Measurements from ENCODE around the gene TUG1.

TUG1 gene

DNA sequence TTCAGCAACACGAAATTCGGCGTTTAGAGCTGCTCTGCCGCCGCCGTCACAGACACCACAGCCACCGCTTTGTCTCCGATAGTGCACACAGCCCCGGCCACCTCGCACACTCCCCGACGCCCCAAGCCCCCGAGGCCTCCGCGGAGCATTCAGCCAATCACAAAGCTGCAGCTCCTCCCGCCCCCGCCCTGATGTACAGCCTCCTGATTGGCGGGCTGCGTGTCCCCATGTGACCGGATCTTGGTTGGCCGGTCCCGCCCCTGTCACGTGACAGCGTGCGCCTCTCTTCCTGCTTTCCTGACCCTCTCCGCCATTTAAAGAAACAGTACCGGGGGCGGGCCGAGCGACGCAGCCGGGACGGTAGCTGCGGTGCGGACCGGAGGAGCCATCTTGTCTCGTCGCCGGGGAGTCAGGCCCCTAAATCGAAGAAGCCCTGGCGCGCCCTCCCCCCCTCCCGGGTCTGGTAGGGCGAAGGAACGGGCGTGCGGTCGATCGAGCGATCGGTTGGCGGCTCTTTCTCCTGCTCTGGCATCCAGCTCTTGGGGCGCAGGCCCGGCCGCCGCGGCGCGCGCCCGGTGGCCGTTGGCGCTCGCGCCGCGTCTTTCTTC is at the start of gene TUG1:
TUG1 (plus strand) TSS at position 342 of the 608 bp plus-strand sequence.
- in situ Hi-C loops (cut with HindIII; ENCODE audit: low sequenced_read_pairs), result no loop called here
- peak; percentile 94 for DNase-seq (ENCODE audit: low read depth)

DNA sequence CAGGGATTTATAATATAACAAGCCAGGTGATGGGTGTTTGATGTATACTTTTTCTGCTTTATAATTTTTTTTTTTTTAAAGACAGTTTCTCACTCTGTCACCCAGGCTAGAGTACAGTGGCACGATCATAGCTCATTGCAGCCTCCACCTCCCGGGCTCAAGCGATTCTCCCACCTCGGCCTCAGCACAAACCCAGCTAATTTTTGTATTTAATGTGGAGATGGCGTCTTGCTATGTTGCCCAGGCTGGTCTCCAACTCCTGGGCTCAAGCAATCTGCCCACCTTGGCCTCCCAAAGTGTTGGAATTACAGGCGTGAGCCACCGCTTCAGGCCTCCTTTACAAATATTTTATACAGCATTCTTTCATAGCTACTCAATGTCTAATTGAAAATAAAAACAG is 49.1 kb upstream of the TUG1 start:
- no peak for DNase-seq (ENCODE audit: low read depth)
- no peak overlapping the region for H3K4me3 ChIP-seq (ENCODE audit: low read depth, low read length)
- in situ Hi-C loops (cut with HindIII; ENCODE audit: low sequenced_read_pairs), result no loop called here
- TF ChIP-seq, protein P1, sequence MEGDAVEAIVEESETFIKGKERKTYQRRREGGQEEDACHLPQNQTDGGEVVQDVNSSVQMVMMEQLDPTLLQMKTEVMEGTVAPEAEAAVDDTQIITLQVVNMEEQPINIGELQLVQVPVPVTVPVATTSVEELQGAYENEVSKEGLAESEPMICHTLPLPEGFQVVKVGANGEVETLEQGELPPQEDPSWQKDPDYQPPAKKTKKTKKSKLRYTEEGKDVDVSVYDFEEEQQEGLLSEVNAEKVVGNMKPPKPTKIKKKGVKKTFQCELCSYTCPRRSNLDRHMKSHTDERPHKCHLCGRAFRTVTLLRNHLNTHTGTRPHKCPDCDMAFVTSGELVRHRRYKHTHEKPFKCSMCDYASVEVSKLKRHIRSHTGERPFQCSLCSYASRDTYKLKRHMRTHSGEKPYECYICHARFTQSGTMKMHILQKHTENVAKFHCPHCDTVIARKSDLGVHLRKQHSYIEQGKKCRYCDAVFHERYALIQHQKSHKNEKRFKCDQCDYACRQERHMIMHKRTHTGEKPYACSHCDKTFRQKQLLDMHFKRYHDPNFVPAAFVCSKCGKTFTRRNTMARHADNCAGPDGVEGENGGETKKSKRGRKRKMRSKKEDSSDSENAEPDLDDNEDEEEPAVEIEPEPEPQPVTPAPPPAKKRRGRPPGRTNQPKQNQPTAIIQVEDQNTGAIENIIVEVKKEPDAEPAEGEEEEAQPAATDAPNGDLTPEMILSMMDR (IDR thresholded peaks at IDR 0.05; ENCODE audit: low read depth, low read length, missing control alignments), result no peak

More for the DNA sequence above, at the start of gene TUG1:
- peak within 1 kb of the TSS; percentile 81 for H3K4me3 ChIP-seq (ENCODE audit: low read depth, low read length)
- TF ChIP-seq, protein P1 (IDR thresholded peaks at IDR 0.05; ENCODE audit: low read depth, low read length, missing control alignments), result no peak

DNA sequence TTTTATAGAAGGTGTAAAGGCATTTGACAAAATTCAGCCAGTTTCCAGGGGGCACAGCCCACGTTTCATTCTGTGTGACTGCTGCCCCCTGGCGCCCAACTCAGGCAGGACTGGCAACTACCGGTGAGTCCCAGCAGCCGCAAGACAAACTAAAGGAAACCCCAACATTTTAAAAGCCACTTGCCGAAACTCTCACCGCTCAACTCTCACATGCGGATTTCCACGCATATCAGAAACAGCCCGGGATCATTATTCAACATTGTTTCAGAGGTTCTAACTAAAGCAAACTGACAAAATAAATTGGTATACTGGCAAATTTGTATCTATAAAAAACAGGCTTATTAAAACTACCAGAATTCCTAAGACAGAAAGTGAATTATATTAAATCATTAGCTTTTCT is 48.7 kb upstream of the TUG1 start:
- TF ChIP-seq, protein P1 (IDR thresholded peaks at IDR 0.05; ENCODE audit: low read depth, low read length, missing control alignments), result peak; percentile 85
- H3K4me3 ChIP-seq (ENCODE audit: low read depth, low read length), result no peak overlapping the region
- in situ Hi-C loops (cut with HindIII; ENCODE audit: low sequenced_read_pairs), result no loop called here
- peak; percentile 28 for DNase-seq (ENCODE audit: low read depth)

DNA sequence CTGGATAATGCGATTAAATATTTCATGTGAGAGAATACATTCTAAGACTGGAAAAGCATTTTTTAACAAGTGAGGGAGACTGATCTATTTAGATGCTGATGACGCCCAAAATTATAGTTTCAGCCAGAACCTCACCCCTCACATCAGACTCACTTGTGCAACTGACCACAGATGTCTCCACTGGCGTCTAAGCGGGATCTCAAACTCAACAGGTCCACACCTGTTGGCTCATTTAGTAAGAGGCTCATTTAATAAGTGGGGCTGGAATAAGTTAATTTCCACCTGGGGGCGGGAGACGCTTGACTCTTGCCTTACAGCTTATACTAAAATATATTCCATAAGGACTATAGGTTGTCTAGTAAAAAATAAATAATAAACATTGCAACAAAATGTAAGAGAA is 48.0 kb upstream of the TUG1 start:
- no peak for DNase-seq (ENCODE audit: low read depth)
- in situ Hi-C loops (cut with HindIII; ENCODE audit: low sequenced_read_pairs), result no loop called here
- TF ChIP-seq, protein P1 (IDR thresholded peaks at IDR 0.05; ENCODE audit: low read depth, low read length, missing control alignments), result no peak
- H3K4me3 ChIP-seq (ENCODE audit: low read depth, low read length), result no peak overlapping the region

DNA sequence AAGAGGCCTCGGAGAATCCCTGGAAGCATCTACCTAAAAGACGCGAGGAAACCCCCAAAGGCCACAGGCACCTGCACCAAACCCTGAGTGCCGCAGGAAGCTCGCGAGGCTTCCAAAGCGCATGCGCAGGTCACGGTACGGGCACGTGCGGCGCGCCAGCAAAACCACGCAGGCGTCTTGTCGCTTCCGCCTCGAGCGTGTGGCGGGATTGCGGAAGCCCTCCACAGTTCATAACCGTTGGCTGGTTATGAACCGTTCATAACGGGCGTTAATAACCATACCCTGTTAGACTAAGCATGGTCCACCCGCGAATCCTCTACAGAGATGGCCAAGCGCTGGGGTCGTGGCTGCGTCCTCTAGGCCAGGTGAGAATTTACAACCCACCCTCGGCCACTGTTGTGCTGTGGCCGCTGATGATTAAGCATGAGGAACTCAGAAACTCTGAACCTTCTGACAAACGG is 46.9 kb upstream of the TUG1 start:
- DNase-seq (ENCODE audit: low read depth), result no peak
- peak overlapping the region; percentile 14 for H3K4me3 ChIP-seq (ENCODE audit: low read depth, low read length)
- TF ChIP-seq, protein P1 (IDR thresholded peaks at IDR 0.05; ENCODE audit: low read depth, low read length, missing control alignments), result no peak
- in situ Hi-C loops (cut with HindIII; ENCODE audit: low sequenced_read_pairs), result no loop called here

DNA sequence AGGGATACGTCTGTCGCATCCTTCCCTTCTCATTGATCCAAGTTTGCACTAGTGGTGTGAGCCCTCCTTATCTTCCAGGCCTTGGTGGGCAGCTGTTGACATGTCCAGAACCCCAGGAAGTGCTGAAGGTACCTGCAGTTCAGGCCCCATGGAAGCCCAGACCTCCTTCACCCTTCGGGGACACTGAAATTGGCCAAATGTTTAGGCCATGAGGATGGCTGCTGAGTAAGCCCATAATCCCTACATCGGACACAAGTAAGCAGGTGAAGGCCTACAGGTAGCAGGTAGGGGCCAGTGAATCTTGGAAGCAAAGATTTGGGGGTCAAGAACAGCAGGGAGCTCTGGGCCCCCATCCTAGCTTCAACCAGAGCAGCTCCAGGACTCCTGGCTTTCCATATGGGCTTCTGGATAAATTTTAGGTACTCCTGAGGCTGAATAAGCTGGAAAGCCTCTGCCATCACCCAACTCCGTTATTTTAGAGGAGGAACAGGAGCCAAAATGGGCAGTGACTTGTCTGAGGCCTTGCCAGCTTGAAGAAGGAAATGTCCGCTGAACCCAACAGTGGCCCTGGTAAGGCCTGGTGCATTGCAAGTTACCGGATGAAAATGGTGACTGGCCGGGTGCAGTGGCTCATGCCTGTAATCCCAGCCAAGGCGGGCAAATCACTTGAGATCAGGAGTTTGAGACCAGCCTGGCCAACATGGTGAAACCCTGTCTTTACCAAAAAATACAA is 45.7 kb upstream of the TUG1 start:
- DNase-seq (ENCODE audit: low read depth), result no peak
- in situ Hi-C loops (cut with HindIII; ENCODE audit: low sequenced_read_pairs), result no loop called here
- TF ChIP-seq, protein P1 (IDR thresholded peaks at IDR 0.05; ENCODE audit: low read depth, low read length, missing control alignments), result no peak
- no peak overlapping the region for H3K4me3 ChIP-seq (ENCODE audit: low read depth, low read length)
